Skeletal muscle tissue (tissue), 4 donors: ENCODE measurements around the gene HSP90AB1. TPM values are rescaled to one million over a fixed set of nuclear protein-coding genes. Genes with fewer than 3 reads are reported as not detected.
"Not testable (repeated sequence)": the region's sequence is repeated elsewhere in the genome, so short reads cannot be mapped to it uniquely, and the experiment has no call there.

Experiments
- H3K27ac ChIP-seq: one replicate; pipeline ENCODE4 v1.7.0; 2013; ENCODE audit warnings: mild to moderate bottlenecking, low read depth, low read length, inconsistent platforms
- H3K27me3 ChIP-seq, 3 donors: one replicate each; pipeline ENCODE4 v1.7.0; 2013; ENCODE audit warnings: low read length in 3 of 3; ENCODE audit not compliant: control insufficient read depth in 3 of 3, insufficient read depth in 3 of 3
- H3K36me3 ChIP-seq, 3 donors: one replicate each; pipeline ENCODE4 v1.7.0; 2013; ENCODE audit warnings: low read length in 3 of 3; ENCODE audit not compliant: control insufficient read depth in 3 of 3, insufficient read depth in 3 of 3
- H3K4me1 ChIP-seq, 3 donors: one replicate each; pipeline ENCODE4 v1.7.0; 2013; ENCODE audit warnings: low read length in 3 of 3, mild to moderate bottlenecking in 3 of 3; ENCODE audit not compliant: control insufficient read depth in 3 of 3, insufficient read depth in 3 of 3
- H3K4me3 ChIP-seq, 3 donors: one replicate each; pipeline ENCODE4 v1.7.0; 2013; ENCODE audit warnings: low read length in 3 of 3
- H3K9ac ChIP-seq, 3 donors: one replicate each; pipeline ENCODE4 v1.7.0; 2013; ENCODE audit warnings: low read length in 3 of 3, mild to moderate bottlenecking in 3 of 3, moderate library complexity in 2 of 3, low read depth in 1 of 3
- H3K9me3 ChIP-seq, 3 donors: one replicate each; pipeline ENCODE4 v1.7.0; 2013; ENCODE audit warnings: low read length in 3 of 3; ENCODE audit not compliant: control insufficient read depth in 3 of 3
- total RNA-seq: library from RNA; depleted of rRNA; stranded (reverse); fragments of >200 nt; gene quantifications from one replicate; pipeline ENCODE4 v1.2.3, GENCODE V29; 2014
- donor health status: Osteomylitis.

Gene HSP90AB1
- total RNA-seq, 1 donor from 2014 or later = 474 TPM

DNA sequence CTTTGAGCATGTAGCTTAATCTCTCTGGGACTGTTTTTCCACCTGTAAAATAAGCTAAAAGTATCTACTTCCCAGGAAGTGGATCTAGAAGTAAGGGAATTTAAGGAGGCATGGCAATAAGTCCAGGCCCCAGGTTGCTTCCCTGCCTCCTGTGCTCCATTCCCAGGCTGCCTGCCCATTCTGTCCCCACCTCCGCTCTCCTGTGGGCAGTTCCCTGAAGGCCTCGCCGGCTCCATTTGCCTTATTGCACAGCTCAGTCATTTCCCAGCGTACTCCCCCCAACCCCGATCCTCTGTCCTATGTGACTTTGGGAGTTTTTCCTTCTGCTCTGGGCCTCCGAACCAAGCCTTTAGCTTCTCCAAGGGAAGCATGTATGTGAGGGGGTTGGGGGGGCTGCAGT lies 18.9 kb upstream of the HSP90AB1 start:
- no peaks in the 10 kb centered on the region for H3K27me3 ChIP-seq
- H3K27ac ChIP-seq = peak overlapping the region; percentile 94
- H3K36me3 ChIP-seq = peaks cover 29 to 40% (median 38%) of the 10 kb centered on the region in 3 donors
- no peaks in the 10 kb centered on the region for H3K9me3 ChIP-seq
- peak overlapping the region; percentile 92 to 99 (median 92) for H3K9ac ChIP-seq
- peak overlapping the region; percentile 69 to 89 (median 78) for H3K4me3 ChIP-seq
- H3K4me1 ChIP-seq = peaks cover 68 to 90% (median 84%) of the 10 kb centered on the region in 3 donors

DNA sequence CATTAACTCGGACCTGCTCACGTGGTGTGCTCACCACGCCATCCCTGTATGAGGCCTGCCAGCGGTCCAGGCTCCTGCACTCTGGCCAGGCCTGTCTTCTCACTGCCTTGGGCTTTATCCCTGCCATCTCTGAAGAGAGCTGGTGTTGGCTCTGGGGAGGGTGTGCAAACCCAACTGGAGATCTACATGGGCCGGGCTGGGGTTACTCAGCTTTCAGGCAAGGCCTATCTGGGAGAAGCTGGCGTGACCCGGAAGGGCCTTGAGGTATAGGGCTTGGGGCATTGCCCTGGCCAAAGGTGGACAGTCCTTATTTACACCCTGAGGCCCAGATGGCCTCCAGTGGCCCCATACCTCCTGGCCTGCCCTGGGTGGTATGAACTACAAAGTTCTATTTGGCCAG lies 18.5 kb upstream of the HSP90AB1 start:
- Histone ChIP-seq H3K9ac (peak overlapping the region; percentile 92 to 99 (median 92)), H3K9me3 (no peaks in the 10 kb centered on the region), H3K36me3 (peaks cover 33 to 44% (median 40%) of the 10 kb centered on the region in 3 donors), H3K27me3 (no peaks in the 10 kb centered on the region), H3K4me3 (peak overlapping the region; percentile 69 to 89 (median 78)), H3K4me1 (peaks cover 70 to 93% (median 87%) of the 10 kb centered on the region in 3 donors), H3K27ac (peak overlapping the region; percentile 94)

GRCh38 chr6:44228836-44229235 lies 18.1 kb upstream of the HSP90AB1 start:
- H3K4me1 ChIP-seq = peaks cover 75 to 97% (median 91%) of the 10 kb centered on the region in 3 donors
- H3K36me3 ChIP-seq = peaks cover 33 to 46% (median 40%) of the 10 kb centered on the region in 3 donors
- peak overlapping the region; percentile 92 to 99 (median 92) for H3K9ac ChIP-seq
- H3K27me3 ChIP-seq = no peaks in the 10 kb centered on the region
- H3K27ac ChIP-seq = peak overlapping the region; percentile 94
- no peaks in the 10 kb centered on the region for H3K9me3 ChIP-seq
- peak overlapping the region; percentile 69 to 89 (median 78) for H3K4me3 ChIP-seq

- Histone ChIP-seq H3K36me3 (peaks cover 33 to 47% (median 40%) of the 10 kb centered on the region in 3 donors), H3K9me3 (no peaks in the 10 kb centered on the region), H3K4me3 (peak overlapping the region; percentile 46 to 89 (median 78)), H3K9ac (peak overlapping the region; percentile 92 to 99 (median 92)), H3K27me3 (no peaks in the 10 kb centered on the region), H3K27ac (peak overlapping the region; percentile 94), H3K4me1 (peaks cover 75 to 97% (median 91%) of the 10 kb centered on the region in 3 donors)
These were observed 17.4 kb upstream of the HSP90AB1 start for GRCh38 chr6:44229376-44230033.

- H3K27ac ChIP-seq = peak overlapping the region; percentile 19
- peak overlapping the region in 1 of 3 donors; percentile 99 for H3K9ac ChIP-seq
- H3K4me1 ChIP-seq = peaks cover 76 to 97% (median 91%) of the 10 kb centered on the region in 3 donors
- peak overlapping the region in 1 of 3 donors; percentile 89 for H3K4me3 ChIP-seq
- no peaks in the 10 kb centered on the region for H3K9me3 ChIP-seq
- peaks cover 33 to 47% (median 40%) of the 10 kb centered on the region in 3 donors for H3K36me3 ChIP-seq
- H3K27me3 ChIP-seq = no peaks in the 10 kb centered on the region
These were observed 16.7 kb upstream of the HSP90AB1 start for GRCh38 chr6:44230034-44230675.

GRCh38 chr6:44231426-44231825 lies 15.5 kb upstream of the HSP90AB1 start:
- peaks cover 33 to 49% (median 44%) of the 10 kb centered on the region in 3 donors for H3K36me3 ChIP-seq
- peak overlapping the region; percentile 25 for H3K27ac ChIP-seq
- not testable (repeated sequence) for H3K27me3 ChIP-seq, H3K9me3 ChIP-seq, H3K4me3 ChIP-seq
- peak overlapping the region in 1 of 3 donors; percentile 55 for H3K9ac ChIP-seq
- peaks cover 68 to 95% (median 88%) of the 10 kb centered on the region in 3 donors for H3K4me1 ChIP-seq

GRCh38 chr6:44232676-44233566 lies 14.0 kb upstream of the HSP90AB1 start:
- no peaks in the 10 kb centered on the region for H3K9me3 ChIP-seq
- peaks cover 64 to 93% (median 83%) of the 10 kb centered on the region in 3 donors for H3K4me1 ChIP-seq
- H3K27ac ChIP-seq = peak overlapping the region; percentile 85
- peak overlapping the region in 2 of 3 donors; percentile 14 to 56 for H3K4me3 ChIP-seq
- no peaks in the 10 kb centered on the region for H3K27me3 ChIP-seq
- peak overlapping the region; percentile 64 to 82 (median 70) for H3K9ac ChIP-seq
- H3K36me3 ChIP-seq = peaks cover 33 to 47% (median 44%) of the 10 kb centered on the region in 3 donors

DNA sequence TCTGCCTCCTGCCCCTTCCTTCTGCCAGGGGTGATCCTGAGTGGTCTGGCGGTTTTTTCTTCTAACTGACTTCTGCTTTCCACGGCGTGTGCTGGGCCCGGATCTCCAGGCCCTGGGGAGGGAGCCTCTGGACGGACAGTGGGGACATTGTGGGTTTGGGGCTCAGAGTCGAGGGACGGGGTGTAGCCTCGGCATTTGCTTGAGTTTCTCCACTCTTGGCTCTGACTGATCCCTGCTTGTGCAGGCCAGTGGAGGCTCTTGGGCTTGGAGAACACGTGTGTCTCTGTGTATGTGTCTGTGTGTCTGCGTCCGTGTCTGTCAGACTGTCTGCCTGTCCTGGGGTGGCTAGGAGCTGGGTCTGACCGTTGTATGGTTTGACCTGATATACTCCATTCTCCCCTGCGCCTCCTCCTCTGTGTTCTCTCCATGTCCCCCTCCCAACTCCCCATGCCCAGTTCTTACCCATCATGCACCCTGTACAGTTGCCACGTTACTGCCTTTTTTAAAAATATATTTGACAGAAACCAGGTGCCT lies 13.3 kb upstream of the HSP90AB1 start:
- H3K4me3 ChIP-seq = peak overlapping the region; percentile 14 to 56 (median 18)
- H3K36me3 ChIP-seq = peaks cover 33 to 47% (median 44%) of the 10 kb centered on the region in 3 donors
- H3K27me3 ChIP-seq = no peaks in the 10 kb centered on the region
- peak overlapping the region; percentile 64 to 82 (median 70) for H3K9ac ChIP-seq
- no peaks in the 10 kb centered on the region for H3K9me3 ChIP-seq
- H3K4me1 ChIP-seq = peaks cover 61 to 93% (median 82%) of the 10 kb centered on the region in 3 donors
- H3K27ac ChIP-seq = peak overlapping the region; percentile 85
